DMS153 treated with DMSO at 0.1 percent for 48 hours (cell line): ENCODE measurements around the gene ZNF322.

Experiments used
- DNase-seq: peaks from one replicate; lab custom pipeline; 2025; ENCODE audit not compliant: unreplicated experiment; lab: John Stamatoyannopoulos, UW

Gene ZNF322

GRCh38 chr6:26592649-26593048 is 66.9 kb downstream of the ZNF322 start:
- DNase-seq, result no peak

DNA sequence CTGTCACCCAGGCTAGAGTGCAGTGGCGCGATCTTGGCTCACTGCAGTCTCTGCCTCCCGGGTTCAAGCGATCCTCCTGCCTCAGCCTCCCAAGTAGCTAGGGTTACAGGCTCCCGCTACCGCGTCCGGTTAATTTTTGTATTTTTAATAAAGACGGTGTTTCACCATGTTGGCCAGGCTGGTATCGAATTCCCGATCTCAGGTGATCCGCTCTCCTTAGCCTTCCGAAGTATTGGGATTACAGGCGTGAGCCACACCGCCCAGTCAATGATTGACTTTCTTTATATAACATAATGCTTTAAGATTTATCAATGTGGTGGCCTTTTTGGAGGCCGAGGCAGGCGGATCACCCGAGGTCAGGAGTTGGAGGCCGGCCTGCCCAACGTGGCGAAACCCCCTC is 70.6 kb downstream of the ZNF322 start:
- DNase-seq, result no peak
